HS-27A (cell line): ENCODE data around the gene CHD1.

Source experiments
- DNase-seq: peaks from one replicate; pipeline ENCODE4 v3.0.0-alpha.2; 2012; ENCODE audit warnings: low read depth, missing footprints

Gene CHD1

DNA sequence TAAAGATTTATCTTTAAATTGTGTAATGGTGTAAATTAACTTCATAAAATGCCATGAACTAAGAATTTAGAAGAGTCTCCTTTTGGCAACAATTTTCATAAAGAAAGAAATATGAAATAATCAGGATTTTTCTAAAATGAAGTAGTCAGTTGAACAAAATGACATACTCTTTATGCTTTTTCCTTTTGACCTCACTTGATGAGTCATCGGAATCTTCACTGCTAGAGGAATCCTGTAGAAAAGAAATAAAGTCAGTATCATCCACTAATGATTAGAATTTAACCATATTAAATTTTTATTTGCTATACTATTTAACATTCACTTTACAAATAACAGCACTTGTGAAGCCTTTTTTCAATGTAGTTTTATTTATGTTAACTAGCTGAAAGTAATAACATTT is 26.1 kb downstream of the CHD1 start:
- no peak for DNase-seq

DNA sequence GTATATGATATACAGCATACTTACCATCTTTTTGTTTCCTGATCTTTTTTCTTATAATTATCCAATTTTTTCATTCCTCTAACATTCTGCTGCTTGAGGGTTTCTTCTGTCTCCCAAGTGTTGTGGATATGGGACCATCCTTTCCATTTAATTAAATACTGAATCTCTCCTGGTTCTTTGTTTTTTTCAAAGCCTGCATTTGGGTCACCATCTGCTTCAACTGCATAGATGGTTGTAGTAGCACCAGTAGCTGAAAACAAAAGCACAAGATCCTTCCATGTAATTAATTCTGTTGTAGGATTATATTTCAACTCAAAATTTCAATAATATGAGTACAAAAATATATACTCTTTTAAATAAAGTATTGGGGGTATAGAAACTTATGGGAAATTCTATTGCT is 29.4 kb downstream of the CHD1 start:
- no peak for DNase-seq

DNA sequence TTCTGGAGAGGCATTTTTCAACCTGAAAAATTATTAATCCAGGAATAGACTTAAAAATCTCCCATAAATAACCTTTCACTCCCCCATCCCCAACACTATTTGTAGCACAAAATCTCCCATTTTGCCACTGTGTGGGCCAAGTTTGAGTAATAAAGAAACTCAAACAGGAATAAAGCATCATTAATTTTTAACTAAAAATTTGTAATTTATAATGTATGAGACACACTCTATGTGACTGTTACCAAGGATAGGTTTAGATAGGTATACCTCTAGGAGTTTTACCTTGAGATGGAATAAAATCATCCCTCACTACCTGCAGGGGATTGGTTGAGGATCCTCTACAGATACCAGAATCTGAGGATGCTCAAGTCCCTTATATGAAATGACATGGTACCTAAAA is 30.1 kb downstream of the CHD1 start:
- no peak for DNase-seq

DNA sequence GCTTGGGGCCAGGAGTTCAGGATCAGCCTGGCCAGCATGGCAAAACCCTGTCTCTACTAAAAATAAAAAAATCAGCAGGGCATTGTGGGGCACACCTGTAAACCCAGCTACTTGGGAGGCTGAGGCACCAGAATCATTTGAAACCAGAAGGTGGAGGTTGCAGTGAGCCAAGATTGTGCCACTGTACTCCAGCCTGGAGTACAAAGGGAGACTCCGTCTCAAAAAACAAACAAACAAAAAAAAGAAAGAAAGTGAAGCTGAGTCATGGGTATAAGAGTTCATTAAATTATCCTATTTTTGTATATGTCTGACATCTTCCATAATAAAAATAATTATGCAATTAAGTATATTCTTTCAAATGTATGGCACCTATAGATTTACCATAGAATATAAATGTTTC is 37.2 kb downstream of the CHD1 start:
- DNase-seq: no peak

DNA sequence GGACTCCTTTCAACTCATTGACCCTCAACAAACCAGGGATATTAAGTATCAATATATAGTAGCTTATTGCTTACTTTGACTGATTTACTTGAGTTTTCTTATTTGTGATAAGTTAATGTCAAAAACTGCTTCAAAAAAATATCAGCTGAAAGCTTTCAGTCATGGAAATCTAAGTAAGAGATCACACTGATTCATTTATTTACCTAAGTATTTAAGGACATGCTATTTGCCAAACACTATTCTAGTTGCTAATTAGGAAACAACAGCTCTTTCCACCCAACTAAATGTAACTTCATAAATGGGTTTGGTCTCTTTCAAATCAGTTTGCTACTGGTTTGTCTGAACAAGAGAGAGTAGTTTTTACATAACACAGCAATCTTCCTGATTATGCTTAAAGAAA is 48.2 kb downstream of the CHD1 start:
- no peak for DNase-seq

DNA sequence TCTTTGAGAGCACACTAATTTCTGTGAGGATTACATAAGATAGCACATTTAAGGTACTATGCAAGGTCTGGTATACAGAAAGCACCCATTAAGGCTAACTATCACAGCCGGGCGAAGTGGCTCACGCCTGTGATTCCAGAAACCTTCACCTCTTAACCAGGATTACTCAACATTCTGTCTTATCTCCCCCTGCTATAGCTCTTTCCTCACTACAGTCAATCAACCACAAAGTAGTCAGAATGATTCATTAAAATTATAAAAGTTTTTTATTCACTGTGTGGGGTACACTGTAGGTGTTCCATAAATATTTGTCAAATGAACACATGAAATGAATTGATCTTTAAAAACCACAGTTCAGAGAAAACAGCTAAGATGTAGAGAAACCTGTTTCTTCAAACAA is 48.7 kb downstream of the CHD1 start:
- DNase-seq: no peak

DNA sequence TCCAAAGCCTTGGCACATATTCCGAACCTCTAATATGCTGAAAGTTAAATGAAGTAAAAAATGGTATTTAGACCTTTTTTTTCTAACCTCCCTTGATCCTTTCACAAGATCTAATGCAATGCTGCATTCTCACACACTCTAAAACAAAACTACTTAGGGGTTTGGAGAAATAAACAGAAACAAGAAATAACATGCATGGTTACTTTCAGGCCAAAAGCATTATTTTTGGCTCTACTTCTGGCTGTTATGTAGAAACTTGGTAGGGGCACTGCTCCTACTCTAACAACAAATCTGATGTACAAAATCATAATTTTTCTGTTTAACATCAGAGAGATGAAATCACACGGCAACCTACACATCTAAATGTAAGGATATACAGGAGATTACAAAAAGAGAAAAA is 51.2 kb downstream of the CHD1 start:
- DNase-seq: no peak

DNA sequence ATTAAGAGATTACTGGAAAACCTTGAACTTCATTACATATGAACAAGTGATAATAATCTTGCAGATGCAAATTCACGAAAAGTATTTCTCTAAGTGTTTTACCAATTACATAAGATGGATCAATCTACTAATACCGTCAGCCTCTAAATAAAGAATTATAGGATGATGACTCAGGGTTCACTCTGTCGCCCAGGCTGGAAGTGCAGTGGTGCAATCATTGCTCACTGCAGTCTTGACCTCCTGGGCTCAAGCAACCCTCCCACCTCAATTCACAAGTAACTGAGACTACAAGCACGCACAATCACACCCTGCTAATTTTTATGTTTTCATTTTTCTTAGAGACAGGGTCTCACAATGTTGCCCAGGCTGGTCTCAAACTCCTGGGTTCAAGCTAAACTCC is 56.1 kb downstream of the CHD1 start:
- DNase-seq: no peak

DNA sequence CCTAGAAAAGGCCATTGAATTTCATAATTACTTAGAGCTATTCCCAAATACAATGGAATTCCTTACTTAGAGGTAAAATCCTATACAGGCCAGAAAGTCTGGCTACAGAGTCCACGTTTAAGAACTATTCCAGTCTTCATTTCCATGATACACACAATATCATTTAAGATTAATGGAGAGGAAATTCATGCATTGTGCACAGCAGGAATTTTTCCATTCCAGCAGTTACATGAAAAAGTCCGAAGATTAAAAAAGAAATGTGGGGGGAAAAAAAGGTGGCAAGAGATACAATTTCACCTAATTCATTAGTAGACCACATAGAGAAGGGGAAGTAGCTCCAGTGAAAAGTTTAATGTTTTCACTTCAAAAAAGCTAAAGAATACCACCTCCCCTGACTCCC is 63.1 kb downstream of the CHD1 start:
- DNase-seq: no peak

DNA sequence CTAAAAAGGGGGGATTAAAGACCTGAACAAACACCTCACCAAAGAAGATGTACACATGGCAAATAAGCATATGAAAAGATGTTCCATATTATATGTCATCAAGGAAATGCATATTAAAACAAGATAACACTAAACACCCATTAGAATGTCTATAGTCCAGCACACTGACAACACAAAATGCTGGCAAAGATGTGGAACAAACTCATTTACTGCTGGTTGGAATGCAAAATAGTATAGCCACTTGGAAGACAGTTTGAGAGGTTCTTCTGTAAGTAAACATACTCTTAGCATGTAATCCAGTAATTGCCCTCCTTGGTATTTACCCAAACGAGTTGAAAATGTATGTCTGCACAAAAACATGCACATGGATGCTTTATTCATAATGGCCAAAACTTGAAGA is 81.8 kb downstream of the CHD1 start:
- DNase-seq: no peak

DNA sequence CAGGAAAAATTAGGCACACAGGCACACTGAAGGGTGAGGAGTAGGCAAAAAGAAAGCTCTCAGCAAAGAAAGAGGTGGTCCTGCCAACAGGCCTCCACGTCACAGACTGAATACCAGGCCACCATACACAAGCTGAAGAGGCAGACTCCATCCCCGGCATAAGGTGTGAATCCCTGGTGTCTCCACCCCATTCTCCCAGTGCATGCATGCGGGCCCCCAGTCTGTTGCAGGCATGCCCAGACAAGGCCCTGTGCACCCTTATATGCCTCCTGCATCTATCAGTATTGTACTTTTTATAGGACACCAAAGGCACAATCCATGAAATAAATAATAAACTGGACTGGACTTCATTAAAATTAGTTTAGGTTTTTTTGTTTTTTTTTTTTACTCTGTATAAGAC is 82.3 kb downstream of the CHD1 start:
- DNase-seq: no peak

DNA sequence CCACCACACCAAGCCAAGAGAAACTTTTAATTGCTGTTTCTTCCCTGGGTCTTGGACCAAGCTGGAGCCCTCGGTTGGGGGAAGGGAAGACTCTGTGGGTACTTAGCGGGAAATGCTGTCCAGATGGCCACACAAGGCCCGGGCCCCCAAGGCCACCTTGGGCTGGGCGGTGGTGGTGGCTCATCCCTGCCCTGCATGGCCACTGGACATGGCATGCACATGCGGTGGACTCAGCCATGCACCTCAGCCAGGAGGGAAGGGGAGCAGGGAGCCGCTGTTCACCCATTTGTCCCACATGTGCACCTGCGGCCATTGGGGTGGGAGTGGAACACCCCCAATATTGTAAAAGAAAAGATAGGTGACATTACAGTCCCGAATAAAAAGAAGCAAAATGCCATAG is 82.9 kb downstream of the CHD1 start:
- DNase-seq: no peak

DNA sequence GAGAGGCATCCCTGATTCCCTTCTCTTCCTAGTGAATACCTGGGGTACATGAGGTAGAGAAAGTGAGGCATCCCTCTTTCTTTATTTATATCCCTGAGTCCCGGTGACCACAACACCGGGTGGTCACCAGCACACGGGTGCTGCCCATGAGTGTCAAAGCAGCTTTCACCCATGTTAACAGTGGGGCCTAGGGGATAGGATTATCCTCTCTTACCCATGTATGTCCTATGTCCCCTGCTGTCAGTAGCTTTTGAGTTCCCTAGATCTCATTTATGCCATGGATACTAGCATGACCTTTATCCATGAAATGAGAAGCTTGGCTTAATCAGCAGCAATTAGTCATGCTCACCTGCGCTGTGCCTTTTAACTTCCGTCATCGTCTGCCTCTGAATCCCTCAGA is 83.9 kb downstream of the CHD1 start:
- DNase-seq: no peak

DNA sequence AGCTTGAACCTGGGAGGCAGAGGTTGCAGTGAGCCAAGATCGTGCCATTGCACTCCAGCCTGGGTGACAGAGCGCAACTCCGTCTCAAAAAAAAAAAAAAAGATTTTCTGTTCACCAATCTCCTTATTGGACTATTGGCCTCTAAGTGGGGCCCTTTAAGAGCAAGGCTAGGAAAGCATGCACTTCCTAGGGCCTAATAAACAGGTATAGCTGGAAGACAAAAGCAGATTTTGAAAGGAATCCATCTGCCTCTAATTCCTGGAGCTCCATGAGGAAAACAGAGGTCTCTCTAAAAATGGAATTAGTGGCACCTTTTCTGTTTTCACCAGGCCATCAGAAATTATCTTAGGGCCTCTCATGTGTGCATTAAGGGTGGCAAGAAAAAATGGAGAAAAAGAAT is 85.3 kb downstream of the CHD1 start:
- no peak for DNase-seq

DNA sequence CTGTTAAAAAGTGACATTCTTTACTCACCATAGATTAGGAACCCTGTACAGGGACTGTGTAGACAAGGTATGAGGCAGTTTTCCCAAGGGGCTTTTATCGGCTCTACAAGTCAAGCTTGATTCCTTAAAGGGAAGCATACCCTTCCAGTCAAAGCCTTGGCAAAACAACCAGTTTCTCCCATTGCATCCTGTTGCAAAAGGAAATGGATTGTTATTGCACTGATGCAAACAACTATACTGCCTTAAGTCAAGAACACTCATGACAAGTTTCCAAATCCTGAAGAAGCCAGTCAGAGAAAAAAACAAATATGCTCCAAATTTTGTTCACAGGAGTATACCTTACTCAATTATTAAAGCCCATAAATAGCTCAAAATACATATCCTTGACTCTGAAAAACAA is 87.9 kb downstream of the CHD1 start:
- no peak for DNase-seq

DNA sequence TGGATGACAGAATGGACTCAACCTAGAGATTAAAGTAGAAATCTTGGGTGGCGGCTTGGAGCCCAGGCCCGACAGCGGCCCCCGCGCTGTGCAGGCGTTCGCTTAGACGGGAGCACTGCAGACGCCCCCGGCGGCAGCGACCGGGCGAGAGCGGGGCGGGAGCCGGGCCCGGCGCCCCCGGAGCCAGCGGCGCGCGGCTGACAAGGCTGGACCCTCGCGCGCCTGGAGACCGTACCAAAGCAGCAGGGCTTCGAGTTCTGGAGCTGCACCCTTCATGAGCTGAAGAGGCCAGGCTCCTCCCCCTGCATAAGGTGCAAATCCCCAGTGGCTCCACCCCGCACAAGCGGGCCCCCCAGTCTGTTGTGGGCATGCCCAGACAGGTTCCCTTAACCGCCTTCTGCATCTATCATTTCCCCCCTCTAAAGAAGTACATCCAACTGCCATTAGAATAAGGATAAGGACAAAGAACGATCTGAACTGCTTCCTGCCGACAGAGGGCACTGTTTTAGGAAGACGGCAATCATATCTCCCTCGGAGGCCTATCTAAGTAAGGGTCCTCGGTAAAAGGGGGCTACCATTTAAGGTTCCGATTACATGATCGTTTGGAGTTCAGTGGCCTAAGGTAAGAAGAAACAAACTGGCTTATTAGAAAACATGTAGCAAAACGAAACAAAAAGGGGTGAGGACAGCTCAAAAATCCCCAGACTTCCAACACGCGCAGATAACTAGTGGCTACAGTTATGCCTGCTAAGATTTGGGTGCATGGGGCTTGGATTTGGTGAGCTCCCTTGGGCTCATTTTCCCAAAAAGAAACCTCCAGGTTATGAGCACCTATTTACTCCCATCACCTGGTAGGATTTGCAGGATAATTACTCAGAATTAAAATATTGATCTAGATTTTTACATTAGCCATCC is 89.1 kb downstream of the CHD1 start:
- no peak for DNase-seq

DNA sequence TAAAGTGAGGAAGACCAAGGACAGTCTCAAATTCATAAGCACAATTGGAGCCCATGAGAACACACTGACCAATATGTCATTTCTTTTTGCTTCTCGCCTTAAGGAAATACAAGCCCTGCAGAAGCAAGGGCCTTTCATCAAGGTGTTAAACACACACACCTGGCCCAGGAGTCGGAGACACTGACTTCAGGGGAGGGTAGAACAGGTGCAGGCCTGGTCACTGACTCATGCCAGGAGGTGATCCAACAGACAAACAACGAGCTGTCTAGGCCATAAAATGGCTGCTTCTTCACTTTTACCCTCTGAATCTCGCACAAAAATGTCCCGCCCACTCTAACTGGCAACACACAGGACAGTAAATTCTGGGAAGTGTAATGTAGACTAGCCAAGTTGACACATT is 92.6 kb downstream of the CHD1 start:
- no peak for DNase-seq

DNA sequence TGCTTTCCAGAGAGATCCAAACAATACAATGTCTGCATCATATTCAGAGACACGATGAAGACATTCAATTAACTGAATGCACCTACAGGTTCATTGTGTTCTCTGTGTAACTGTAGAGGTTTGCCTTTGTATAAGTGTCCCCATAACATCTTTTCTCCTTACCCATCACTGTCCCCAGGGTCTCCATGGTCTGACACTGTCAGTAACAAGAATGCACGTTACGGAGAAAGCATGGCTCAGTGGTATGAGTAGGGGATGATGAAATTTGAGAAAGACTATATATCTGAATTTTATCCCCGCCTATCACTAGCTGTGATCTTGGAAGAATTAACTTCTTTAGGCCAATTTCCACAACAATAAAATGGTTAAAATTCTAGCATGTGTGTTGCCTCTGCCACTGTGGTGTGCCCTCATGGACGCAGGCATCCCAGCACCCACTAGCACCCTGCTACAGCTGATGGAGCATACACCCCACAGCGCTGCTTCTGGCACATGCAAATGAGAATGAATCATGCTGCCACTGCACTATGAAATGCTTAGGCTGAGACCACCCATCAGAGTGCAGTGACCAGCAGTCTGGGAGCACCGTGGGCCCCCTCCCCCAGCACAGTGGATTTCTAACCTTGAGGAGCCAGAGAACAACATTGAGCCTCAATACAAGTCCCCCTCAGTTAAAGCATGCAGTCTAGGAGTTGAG is 101.1 kb downstream of the CHD1 start:
- DNase-seq: no peak

DNA sequence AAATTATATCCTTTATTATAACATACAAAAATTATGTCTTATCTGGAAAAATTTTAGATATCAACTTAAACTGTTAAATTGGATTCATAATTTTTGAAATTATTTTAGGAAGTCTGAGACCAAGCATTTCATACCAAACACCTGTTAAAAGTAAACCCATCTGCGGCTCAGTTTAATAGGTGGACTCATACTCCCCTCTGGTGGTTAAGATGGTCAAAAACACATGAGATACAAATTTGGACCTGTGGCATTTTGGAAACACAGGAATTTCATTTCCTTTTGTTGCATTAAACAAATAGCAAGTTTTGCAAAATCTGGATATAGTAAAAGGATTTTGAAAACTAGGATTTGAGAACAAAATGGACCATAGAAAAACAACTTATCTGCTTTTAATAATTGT is 101.6 kb downstream of the CHD1 start:
- no peak for DNase-seq

DNA sequence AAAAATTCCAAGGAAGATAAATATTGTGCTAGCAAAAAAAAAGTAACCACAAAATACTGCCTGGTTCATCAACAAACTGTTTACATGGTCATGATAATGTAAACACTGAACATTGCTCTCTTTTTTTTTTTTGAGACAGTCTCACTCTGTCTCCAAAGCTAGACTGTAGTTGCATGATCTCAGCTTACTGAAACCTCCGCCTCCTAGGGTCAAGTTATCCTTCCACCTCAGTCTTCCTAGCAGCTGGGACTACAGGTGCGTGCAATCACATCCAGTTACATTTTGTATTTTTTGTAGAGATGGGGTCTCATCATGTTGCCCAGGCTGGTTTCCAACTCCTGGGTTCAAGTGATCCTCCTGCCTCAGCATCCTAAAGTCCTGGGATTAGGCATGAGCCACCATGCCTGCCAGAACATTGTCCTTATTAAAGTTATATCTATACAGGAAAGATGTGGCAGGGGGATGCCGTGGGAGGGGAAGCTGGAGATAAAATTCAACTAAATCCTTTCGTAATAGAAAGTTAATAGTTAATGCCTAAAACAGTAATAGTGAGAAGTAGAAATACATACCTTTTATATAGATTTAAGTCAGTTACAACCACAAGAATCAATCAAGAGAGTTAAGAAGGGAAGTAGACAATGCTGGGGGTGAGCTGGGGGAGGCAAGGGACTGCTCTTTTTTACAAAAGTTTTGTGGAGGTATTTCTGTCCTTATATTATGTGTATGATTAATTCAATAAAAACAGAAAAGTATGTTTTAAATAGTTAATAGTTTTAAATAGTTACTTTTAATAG is 103.0 kb downstream of the CHD1 start:
- no peak for DNase-seq

DNA sequence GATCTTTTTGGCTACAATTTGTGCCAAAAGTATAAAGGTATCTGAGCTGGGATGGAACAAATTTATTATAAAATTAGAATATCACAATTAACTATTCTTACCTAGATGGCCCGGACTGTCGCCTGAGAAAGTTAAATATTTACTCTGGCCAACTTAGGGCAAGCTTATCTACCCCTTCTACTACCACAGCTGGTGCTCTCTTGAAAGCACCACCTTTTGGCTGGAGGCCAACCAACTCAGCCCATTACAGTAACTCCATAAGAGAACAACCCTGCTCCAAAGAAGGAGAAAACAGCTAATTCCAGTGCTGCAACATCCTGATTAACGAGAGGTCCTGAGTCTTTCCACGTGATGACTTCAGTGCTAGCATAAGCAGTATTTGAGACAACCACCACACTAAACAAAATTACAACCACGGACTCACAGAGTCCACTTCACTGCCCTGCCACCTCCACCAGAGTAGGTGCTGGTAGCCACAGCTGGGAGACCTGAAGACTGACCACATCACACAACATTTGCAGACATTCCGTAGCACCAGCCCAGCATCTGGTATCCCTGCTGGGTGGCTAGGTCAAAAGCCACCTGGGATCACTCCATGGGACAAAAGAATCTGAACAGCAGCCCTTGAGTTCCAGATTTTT is 112.1 kb downstream of the CHD1 start:
- no peak for DNase-seq

DNA sequence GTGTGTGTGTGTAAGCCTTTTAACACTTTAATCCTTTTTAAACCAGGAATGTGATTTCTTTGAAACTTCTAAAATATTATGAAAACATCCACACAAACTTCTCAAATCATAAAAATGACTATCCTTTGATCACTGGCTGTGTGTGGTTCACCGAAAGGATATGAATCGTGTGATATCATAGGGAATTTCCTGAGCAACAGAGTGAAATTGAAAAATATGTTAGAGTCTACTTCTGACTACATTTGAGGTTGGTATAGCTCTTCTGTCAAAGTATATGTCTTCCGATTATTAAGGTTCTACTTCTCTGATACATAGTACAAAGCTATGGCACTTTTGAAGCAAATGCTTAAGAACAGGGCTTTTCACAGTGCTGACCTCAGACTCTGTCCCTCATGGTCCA is 115.1 kb downstream of the CHD1 start:
- DNase-seq: no peak
